HEK293T (cell line): ENCODE data around the gene DTHD1.

Source experiments
- ARNT ChIP-seq: fragments of 450-650 bp; IDR thresholded peaks from 2 replicates; pipeline ENCODE4 v1.6.1; 2017; ENCODE audit warnings: mild to moderate bottlenecking
- ELF4 ChIP-seq: fragments of 450-650 bp; IDR thresholded peaks from 2 replicates; pipeline ENCODE4 v1.6.1; 2017; ENCODE audit warnings: antibody characterized with exemption
- FOXA1 ChIP-seq: fragments of 450-650 bp; IDR thresholded peaks from 2 replicates; pipeline ENCODE4 v1.6.1; 2016; ENCODE audit warnings: mild to moderate bottlenecking
- FOXM1 ChIP-seq: fragments of 450-650 bp; IDR thresholded peaks from 2 replicates; pipeline ENCODE4 v1.6.1; 2017; ENCODE audit warnings: mild to moderate bottlenecking, borderline replicate concordance
- HDGF ChIP-seq: fragments of 450-650 bp; IDR thresholded peaks from 2 replicates; pipeline ENCODE4 v1.6.1; 2017; ENCODE audit warnings: antibody characterized with exemption, borderline replicate concordance
- L3MBTL2 ChIP-seq: fragments of 450-650 bp; conservative IDR thresholded peaks from 2 replicates; pipeline ENCODE4 v1.6.1; 2016; ENCODE audit warnings: mild to moderate bottlenecking
- PKNOX1 ChIP-seq: fragments of 450-650 bp; IDR thresholded peaks from 2 replicates; pipeline ENCODE4 v1.6.1; 2016
- TARDBP ChIP-seq: fragments of 450-650 bp; IDR thresholded peaks from 2 replicates; pipeline ENCODE4 v1.6.1; 2016
- ZNF384 ChIP-seq: fragments of 450-650 bp; IDR thresholded peaks from 2 replicates; pipeline ENCODE4 v1.6.1; 2016

- TF ChIP-seq PKNOX1 (no peak), ELF4 (no peak), ZNF384 (no peak), ARNT (no peak), HDGF (no peak), TARDBP (no peak), FOXA1 (no peak), L3MBTL2 (no peak), FOXM1 (no peak)
These were observed 28.8 kb downstream of the DTHD1 start for GRCh38 chr4:36310216-36310615.
